ENCODE results near the gene MACROD2.
"Not testable (repeated sequence)": the region's sequence is repeated elsewhere in the genome, so short reads cannot be mapped to it uniquely, and the experiment has no call there.

MACROD2 gene

GRCh38 chr20:13995086-13995665 lies at the start of gene MACROD2:
TSS of gene MACROD2 (plus strand) at chr20:13995516.
- peak; percentile 11 to 44 for DNase-seq (ENCODE audit: low read depth in 2 of 2)

- no peak for DNase-seq (ENCODE audit: low read depth in 2 of 2)
Observed at GRCh38 chr20:13947719-13948118, 47.6 kb upstream of the MACROD2 start.

- no peak for DNase-seq (ENCODE audit: low read depth in 2 of 2)
Observed at GRCh38 chr20:13953227-13953626, 42.1 kb upstream of the MACROD2 start.

- DNase-seq (ENCODE audit: low read depth in 2 of 2): no peak
Observed at GRCh38 chr20:13960119-13960518, 35.2 kb upstream of the MACROD2 start.

- no peak for DNase-seq (ENCODE audit: low read depth in 2 of 2)
Observed at GRCh38 chr20:13960525-13960924, 34.8 kb upstream of the MACROD2 start.

GRCh38 chr20:13984211-13984610 lies 11.1 kb upstream of the MACROD2 start:
- no peak for DNase-seq (ENCODE audit: low read depth in 2 of 2)

DNA sequence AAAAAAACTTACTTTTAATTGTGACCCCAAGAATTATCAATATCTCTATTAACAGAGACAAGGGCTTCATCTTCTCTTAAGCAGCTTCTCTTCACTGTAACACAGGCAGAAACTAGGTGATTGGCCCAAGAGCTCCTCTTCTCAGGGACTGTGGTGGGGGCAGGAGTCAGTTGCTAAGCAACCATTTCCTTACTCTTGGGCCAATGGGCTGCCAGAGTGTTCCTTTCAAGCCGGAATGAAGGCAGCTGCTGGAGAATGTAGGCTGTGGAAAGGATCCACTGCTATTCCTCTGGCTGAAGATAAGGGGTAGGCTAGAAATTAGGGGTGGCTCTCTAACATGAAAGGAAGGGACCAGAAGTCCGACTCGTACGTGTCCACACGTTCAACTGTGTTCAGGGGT lies 4.9 kb upstream of the MACROD2 start, which contains the start of gene SEL1L2:
Gene SEL1L2, minus strand, starts transcription at position 150 of the 400 bp plus-strand sequence. Its CDS starts 80 bp downstream, at position 70.
- no peak for DNase-seq (ENCODE audit: low read depth in 2 of 2)

GRCh38 chr20:13991311-13991710 lies 4.0 kb upstream of the MACROD2 start:
- no peak for DNase-seq (ENCODE audit: low read depth in 2 of 2)

DNA sequence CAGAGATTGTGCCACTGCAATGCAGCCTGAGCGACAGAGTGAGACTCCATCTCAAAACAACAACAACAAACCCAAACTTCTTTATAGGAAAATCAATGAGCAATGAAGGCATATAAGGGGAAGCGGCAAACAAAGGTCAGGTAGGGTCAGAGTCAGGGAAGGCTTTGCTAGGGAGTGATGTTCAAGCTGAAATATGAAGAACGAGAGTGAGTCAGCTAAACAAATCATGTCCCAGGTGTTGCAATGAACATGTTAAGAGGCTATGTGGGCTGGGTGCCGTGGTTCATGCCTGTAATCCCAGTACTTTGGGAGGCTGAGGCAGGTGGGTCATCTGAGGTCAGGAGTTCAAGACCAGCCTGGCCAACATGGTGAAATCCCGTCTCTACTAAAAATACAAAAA lies 3.4 kb upstream of the MACROD2 start:
- DNase-seq (ENCODE audit: low read depth in 2 of 2): not testable (repeated sequence)

DNA sequence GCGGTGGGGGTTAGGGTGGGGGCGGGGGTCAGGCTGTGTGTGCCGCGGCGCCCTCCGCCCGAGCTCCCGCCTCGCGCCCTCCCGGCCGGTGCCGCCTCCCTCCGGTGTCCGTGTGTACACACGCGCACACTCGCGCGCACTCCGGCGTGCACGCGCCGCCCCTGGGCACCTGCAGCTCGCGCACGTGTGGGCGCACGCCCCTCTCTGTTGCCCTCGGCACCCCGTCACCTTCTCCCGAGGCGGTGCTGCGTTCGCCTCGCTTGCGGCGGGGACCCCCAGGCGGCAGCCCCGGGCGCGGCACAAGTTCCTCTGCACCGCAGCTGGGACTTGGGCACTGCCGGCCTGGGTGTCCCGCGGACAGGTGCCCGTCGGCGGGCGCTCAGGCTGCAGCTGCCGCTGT lies 525 bp downstream of the MACROD2 start:
- DNase-seq (ENCODE audit: low read depth in 2 of 2): no peak

- DNase-seq (ENCODE audit: low read depth in 2 of 2): no peak
Observed at GRCh38 chr20:13996265-13996664, 949 bp downstream of the MACROD2 start.

DNA sequence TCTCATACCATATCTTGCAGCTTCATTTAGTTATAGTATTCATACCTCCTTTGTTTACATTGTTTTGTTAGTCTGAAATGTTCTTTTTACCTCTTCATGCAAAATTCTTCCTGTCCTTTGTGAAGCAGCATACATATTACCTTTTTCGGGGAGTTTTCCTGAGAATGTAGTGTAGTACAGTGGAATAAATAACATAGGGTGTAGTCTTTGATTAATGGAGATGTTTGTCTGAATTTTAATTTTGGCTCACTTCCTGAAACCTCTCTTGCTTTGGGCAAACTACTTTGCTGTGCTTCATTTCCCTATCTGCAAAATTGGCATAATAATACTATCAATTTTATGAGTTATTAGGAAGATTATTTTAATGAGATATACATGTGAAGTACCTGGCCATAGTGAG lies 5.6 kb downstream of the MACROD2 start:
- DNase-seq (ENCODE audit: low read depth in 2 of 2): no peak

DNA sequence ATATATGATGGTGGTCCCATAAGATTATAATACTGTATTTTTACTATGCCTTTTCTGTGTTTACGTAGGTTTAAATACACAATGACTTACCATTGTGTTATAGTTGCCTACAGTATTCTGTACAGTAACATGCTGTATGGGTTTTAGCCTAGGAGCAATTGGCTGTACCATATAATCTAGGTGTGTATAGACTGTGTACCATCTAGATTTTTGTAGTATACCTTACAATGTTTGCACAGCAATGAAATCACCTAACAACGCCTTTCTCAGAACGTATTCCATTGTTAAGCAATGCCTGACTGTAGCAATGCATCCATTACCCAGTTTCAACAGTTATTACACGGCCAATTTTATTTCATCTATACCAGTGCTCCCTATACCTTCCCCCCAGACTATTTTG lies 10.7 kb downstream of the MACROD2 start:
- no peak for DNase-seq (ENCODE audit: low read depth in 2 of 2)

- DNase-seq (ENCODE audit: low read depth in 2 of 2): no peak
Observed at GRCh38 chr20:14009208-14009607, 13.9 kb downstream of the MACROD2 start.

- no peak for DNase-seq (ENCODE audit: low read depth in 2 of 2)
Observed at GRCh38 chr20:14012671-14013070, 17.4 kb downstream of the MACROD2 start.

GRCh38 chr20:14030991-14031390 lies 35.7 kb downstream of the MACROD2 start:
- DNase-seq (ENCODE audit: low read depth in 2 of 2): no peak

GRCh38 chr20:14033310-14033709 lies 38.0 kb downstream of the MACROD2 start:
- no peak for DNase-seq (ENCODE audit: low read depth in 2 of 2)

GRCh38 chr20:14036567-14036966 lies 41.3 kb downstream of the MACROD2 start:
- no peak for DNase-seq (ENCODE audit: low read depth in 2 of 2)

DNA sequence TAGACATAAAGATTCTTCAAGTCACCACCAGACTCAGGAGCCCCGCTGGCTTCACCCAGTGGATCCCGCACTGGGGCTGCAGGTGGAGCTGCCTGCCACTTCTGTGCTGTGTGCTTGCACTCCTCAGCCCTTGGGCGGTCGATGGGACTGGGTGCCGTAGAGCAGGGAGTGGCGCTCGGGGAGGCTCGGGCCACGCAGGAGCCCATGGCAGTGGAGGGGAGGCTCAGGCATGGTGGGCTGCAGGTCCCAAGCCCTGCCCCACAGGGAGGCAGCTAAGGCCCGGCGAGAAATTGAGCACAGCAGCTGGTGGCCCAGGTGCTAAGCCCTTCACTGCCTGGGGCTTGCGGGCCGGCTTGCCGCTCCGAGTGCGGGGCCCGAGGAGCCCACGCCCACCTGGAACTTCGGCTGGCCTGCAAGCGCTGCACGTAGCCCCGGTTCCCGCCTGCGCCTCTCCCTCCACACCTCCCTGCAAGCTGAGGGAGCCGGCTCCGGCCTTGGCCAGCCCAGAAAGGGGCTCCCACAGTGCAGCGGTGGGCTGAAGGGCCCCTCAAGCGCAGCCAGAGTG lies 49.5 kb downstream of the MACROD2 start:
- not testable (repeated sequence) for DNase-seq (ENCODE audit: low read depth in 2 of 2)

DNA sequence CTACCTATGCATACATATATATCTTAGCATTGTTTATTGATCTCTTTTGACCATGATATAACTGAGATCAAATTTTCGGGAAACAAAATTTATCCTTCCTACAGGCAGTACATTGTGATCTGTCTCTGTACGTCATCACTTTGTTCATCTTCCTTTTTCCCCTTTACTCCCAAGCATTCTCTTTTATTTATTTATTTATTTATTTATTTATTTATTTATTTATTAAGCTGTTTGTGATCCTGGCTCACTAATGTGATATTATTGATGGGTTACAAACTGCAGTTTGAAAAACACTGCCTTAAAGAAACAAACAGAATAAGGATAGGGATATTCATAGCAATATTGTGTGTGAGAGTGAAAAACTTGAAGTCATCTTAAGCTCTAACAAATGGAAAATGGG lies 51.2 kb downstream of the MACROD2 start:
- DNase-seq (ENCODE audit: low read depth in 2 of 2): no peak

DNA sequence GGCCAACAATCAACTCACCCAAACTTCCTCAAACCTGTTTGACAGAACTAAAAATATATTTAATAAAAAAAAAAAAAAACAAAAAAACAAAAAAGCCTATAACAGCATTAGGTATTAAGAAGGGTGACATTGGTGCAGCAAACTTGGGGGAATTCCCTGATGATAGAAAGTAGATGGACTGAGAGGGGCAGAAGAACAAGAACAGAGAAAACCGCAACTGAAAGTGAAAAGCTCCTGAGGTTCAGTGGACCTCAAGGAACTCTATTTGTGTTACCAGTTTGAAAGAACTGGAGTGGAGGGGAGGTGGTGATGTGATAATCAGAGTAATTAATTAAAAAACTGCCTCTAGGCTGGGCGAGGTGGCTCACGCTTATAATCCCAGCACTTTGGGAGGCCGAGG lies 53.8 kb downstream of the MACROD2 start:
- DNase-seq (ENCODE audit: low read depth in 2 of 2): no peak

DNA sequence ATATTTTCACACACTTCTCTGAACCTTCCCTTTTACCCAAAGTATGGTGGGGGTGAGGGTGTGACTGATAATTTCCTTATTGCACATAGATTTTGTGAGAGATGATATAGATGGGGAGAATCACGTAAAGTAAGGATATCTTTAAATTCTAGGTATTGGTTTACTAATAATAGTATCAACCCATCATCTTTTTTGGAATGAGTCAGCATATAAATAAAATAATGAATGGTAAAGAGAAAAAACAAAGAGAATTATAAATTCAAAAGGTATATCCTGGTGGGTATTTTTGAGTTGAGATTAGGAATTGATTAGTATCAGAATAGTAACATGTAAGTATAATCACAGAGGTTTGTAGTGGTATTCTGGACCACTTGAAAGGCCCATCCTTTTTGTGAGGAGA lies 56.1 kb downstream of the MACROD2 start:
- no peak for DNase-seq (ENCODE audit: low read depth in 2 of 2)

GRCh38 chr20:14055127-14055742 lies 59.9 kb downstream of the MACROD2 start:
- DNase-seq (ENCODE audit: low read depth in 2 of 2): no peak

Measured in stimulated activated CD8-positive, alpha-beta memory T cell treated with anti-CD3 and anti-CD28 coated beads, Interleukin-15, amount 100 ng/mL, for 48 hours (primary cell).